ENCODE measurements around the gene ESRP2. TPM values are rescaled to one million over a fixed set of nuclear protein-coding genes. Genes with fewer than 3 reads are reported as not detected.

Gene ESRP2
- total RNA-seq, 4 donors from 2014 or later: 61.3 to 87.5 (median 77.2) TPM

DNA sequence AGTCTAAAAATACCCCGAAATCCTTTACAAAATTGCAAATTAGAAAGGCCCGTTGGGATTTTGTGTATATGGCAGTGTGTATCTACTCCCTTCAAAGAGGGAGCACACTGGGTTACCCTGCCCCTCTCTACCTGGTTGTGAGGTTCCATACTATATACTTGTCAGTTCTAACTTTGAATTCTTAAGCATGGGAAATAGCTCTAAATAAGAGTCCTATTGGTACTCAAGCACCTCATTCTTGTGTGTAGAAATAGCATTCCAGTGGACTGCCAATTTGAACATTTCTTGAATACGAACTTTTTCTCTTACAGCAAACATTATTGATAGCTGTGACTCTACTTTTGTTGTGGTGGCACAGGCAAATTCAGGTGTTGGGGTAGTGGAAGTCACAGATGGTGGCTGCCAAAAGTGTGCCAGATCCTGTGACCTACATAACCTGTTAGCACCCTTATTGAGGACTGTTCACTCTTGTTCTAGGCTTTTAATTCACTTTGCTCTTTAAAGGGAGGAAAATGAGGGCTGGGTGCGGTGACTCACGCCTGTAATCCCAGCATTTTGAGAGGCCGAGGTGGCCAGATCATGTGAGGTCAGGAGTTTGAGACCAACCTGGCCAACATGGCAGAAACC is 16.1 kb downstream of the ESRP2 start:
- no peaks in the 10 kb centered on the region for H3K36me3 ChIP-seq
- H3K4me3 ChIP-seq: no peak overlapping the region
- H3K9me3 ChIP-seq: no peaks in the 10 kb centered on the region
- intact Hi-C loops (cut with DNase I; ENCODE audit: low total_unique reads): no loop called here
- H3K4me1 ChIP-seq: no peaks in the 10 kb centered on the region
- in situ Hi-C loops (cut with MboI; ENCODE audit: low pct_ligation_motif_present in 1 of 4, low pct_unique_long_range_greater_than_20kb in 1 of 4, low sequenced_read_pairs in 3 of 4): loop anchor here in 1 of 4 donors (10.0 kb wide), 1 partner anchor 145 kb away; no protein-coding TSS in a partner anchor
- no peak overlapping the region for H3K27ac ChIP-seq
- WGBS, 2 donors (ENCODE audit: low coverage in 1 of 2): 90 to 100% methylated on average over 1 to 6 of the region's 6 CpGs
- H3K27me3 ChIP-seq: no peaks in the 10 kb centered on the region
- no peak for DNase-seq
- TF ChIP-seq, protein P1, sequence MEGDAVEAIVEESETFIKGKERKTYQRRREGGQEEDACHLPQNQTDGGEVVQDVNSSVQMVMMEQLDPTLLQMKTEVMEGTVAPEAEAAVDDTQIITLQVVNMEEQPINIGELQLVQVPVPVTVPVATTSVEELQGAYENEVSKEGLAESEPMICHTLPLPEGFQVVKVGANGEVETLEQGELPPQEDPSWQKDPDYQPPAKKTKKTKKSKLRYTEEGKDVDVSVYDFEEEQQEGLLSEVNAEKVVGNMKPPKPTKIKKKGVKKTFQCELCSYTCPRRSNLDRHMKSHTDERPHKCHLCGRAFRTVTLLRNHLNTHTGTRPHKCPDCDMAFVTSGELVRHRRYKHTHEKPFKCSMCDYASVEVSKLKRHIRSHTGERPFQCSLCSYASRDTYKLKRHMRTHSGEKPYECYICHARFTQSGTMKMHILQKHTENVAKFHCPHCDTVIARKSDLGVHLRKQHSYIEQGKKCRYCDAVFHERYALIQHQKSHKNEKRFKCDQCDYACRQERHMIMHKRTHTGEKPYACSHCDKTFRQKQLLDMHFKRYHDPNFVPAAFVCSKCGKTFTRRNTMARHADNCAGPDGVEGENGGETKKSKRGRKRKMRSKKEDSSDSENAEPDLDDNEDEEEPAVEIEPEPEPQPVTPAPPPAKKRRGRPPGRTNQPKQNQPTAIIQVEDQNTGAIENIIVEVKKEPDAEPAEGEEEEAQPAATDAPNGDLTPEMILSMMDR (IDR thresholded peaks at IDR 0.05): no peak
- no peak for TF ChIP-seq EP300 (IDR thresholded peaks at IDR 0.05; ENCODE audit: low read depth)
- TF ChIP-seq POLR2AphosphoS5 (IDR thresholded peaks at IDR 0.05): no peak
- no peak for TF ChIP-seq POLR2A (IDR thresholded peaks at IDR 0.05)

DNA sequence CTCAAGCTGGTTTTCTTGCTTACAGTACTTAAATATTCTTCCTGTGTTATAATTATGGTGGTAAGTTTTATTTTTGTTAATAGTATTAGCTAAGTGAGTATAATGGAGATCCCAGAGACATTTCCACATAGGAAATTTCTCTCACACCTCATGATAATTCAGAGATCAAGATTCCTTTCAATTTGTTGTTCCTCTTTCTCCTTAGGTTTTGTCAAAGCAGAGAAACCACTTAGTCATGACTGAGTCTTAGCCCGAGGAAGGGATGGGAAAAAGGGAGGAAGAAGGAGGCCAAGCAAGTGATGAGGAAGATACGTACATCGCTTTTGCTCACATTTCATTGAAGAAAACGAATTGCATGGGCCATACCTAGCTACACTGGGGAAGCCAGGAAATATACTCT is 18.4 kb downstream of the ESRP2 start:
- H3K4me1 ChIP-seq: no peaks in the 10 kb centered on the region
- H3K27ac ChIP-seq: no peak overlapping the region
- no peak overlapping the region for H3K4me3 ChIP-seq
- H3K36me3 ChIP-seq: no peaks in the 10 kb centered on the region
- DNase-seq: no peak
- in situ Hi-C loops (cut with MboI; ENCODE audit: low pct_ligation_motif_present in 1 of 4, low pct_unique_long_range_greater_than_20kb in 1 of 4, low sequenced_read_pairs in 3 of 4) (no loop called here), intact Hi-C loops (cut with DNase I; ENCODE audit: low total_unique reads) (no loop called here)
- WGBS, 2 donors (ENCODE audit: low coverage in 1 of 2): 85 to 95% methylated on average over 4 of the region's 4 CpGs
- no peak for TF ChIP-seq POLR2A (IDR thresholded peaks at IDR 0.05)
- no peak for TF ChIP-seq POLR2AphosphoS5 (IDR thresholded peaks at IDR 0.05)
- TF ChIP-seq, protein P1 (IDR thresholded peaks at IDR 0.05): no peak
- no peak for TF ChIP-seq EP300 (IDR thresholded peaks at IDR 0.05; ENCODE audit: low read depth)
- no peaks in the 10 kb centered on the region for H3K9me3 ChIP-seq
- H3K27me3 ChIP-seq: no peaks in the 10 kb centered on the region

DNA sequence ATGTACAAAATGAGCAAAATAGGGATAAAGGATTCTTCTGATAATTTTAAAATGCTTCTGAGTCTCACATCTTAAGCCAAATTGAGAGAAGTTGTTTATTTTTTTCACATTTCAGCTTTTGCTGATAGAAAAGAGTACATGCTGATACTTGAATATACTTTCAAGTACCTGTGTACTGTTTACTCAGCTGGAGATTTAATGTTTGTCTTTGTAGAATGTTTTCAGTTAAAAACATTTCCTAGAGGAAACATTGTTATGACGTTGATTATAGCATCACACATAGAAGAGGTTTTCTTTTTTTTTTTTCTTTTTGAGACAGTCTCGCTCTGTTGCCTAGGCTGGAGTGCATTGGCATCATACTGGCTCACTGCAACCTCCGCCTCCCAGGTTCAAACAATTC is 19.7 kb downstream of the ESRP2 start:
- WGBS, 2 donors (ENCODE audit: low coverage in 1 of 2): 80 to 85% methylated on average over 3 of the region's 3 CpGs
- no peak overlapping the region for H3K27ac ChIP-seq
- no peak overlapping the region for H3K4me3 ChIP-seq
- no peaks in the 10 kb centered on the region for H3K36me3 ChIP-seq
- no peaks in the 10 kb centered on the region for H3K27me3 ChIP-seq
- in situ Hi-C loops (cut with MboI; ENCODE audit: low pct_ligation_motif_present in 1 of 4, low pct_unique_long_range_greater_than_20kb in 1 of 4, low sequenced_read_pairs in 3 of 4): no loop called here
- intact Hi-C loops (cut with DNase I; ENCODE audit: low total_unique reads): no loop called here
- H3K4me1 ChIP-seq: no peaks in the 10 kb centered on the region
- no peak for DNase-seq
- TF ChIP-seq POLR2A (IDR thresholded peaks at IDR 0.05): no peak
- no peak for TF ChIP-seq POLR2AphosphoS5 (IDR thresholded peaks at IDR 0.05)
- TF ChIP-seq, protein P1 (IDR thresholded peaks at IDR 0.05): no peak
- TF ChIP-seq EP300 (IDR thresholded peaks at IDR 0.05; ENCODE audit: low read depth): no peak
- H3K9me3 ChIP-seq: no peaks in the 10 kb centered on the region

DNA sequence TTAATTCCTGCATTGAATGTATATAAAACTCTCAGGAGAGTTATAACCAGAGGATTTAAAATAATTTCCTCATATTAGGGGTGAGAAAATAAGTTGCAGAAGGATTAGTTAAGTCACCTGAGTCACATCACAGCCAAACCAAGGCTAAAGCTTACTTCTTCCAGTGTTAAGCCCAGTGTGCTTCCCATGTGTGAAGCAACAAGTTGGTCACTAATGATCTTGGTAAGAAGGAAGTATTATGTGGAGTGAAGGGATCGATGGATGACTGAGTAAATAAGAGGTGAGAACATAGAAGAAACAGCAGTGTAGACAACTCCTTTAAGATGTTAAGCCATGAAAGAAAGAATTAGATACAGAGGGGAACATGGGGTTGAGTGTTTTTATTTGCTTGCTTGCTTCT is 20.6 kb downstream of the ESRP2 start:
- DNase-seq: no peak
- Histone ChIP-seq H3K9me3 (no peaks in the 10 kb centered on the region), H3K4me1 (no peaks in the 10 kb centered on the region), H3K27me3 (no peaks in the 10 kb centered on the region), H3K36me3 (no peaks in the 10 kb centered on the region), H3K4me3 (no peak overlapping the region), H3K27ac (no peak overlapping the region)
- intact Hi-C loops (cut with DNase I; ENCODE audit: low total_unique reads): no loop called here
- 84 to 100% methylated on average over 1 of the region's 1 CpG for WGBS, 2 donors (ENCODE audit: low coverage in 1 of 2)
- in situ Hi-C loops (cut with MboI; ENCODE audit: low pct_ligation_motif_present in 1 of 4, low pct_unique_long_range_greater_than_20kb in 1 of 4, low sequenced_read_pairs in 3 of 4): no loop called here
- TF ChIP-seq POLR2AphosphoS5 (IDR thresholded peaks at IDR 0.05): no peak
- no peak for TF ChIP-seq POLR2A (IDR thresholded peaks at IDR 0.05)
- TF ChIP-seq EP300 (IDR thresholded peaks at IDR 0.05; ENCODE audit: low read depth): no peak
- TF ChIP-seq, protein P1 (IDR thresholded peaks at IDR 0.05): no peak
